H1 (cell line): Measurements from ENCODE around the gene PRPF6. TPM values are rescaled to one million over a fixed set of nuclear protein-coding genes. Genes with fewer than 3 reads are reported as not detected.

Source experiments
- CTCF ChIA-PET: fragments of 300-600 bp; sonication (Branson Sonifier 250); formaldehyde crosslinking; loops from one replicate; lab custom pipeline; 2021; ENCODE audit not compliant: partially characterized antibody; lab: Charles Lee
- POLR2A ChIA-PET: fragments of 300-600 bp; sonication (Branson Sonifier 250); formaldehyde crosslinking; loops from one replicate; lab custom pipeline; 2021; ENCODE audit warnings: inconsistent platforms; ENCODE audit not compliant: partially characterized antibody; lab: Charles Lee
- DNase-seq, 2 experiments: peaks; one replicate each; pipeline versions ENCODE4 v3.0.0 to v3.0.0-alpha.2; 2010 to 2022; ENCODE audit warnings: low spot score in 2 of 2, low read depth in 1 of 2, mixed read lengths in 1 of 2
- FAIRE-seq: peaks from 2 replicates; lab custom pipeline; 2011; peaks lifted over from hg19 to GRCh38; lab: Jason Lieb, UNC
- H2AFZ ChIP-seq: 2 replicates; pipeline ENCODE4 v1.8.1; 2012; ENCODE audit warnings: low read length, inconsistent platforms
- H2AK5ac ChIP-seq: 2 replicates; pipeline ENCODE4 v1.6.1; 2013; ENCODE audit warnings: low read depth, low read length
- H2BK120ac ChIP-seq: replicated peaks from 2 replicates; pipeline ENCODE3; 2013; ENCODE audit warnings: low read depth, low read length, inconsistent platforms
- H2BK12ac ChIP-seq: 2 replicates; pipeline ENCODE4 v1.6.1; 2013; ENCODE audit warnings: low read depth, low read length
- H2BK15ac ChIP-seq: 2 replicates; pipeline ENCODE4 v1.6.1; 2013; ENCODE audit warnings: low read length
- H2BK20ac ChIP-seq: 2 replicates; pipeline ENCODE4 v1.6.1; 2013; ENCODE audit warnings: low read length
- H2BK5ac ChIP-seq: 2 replicates; pipeline ENCODE4 v1.6.1; 2013; ENCODE audit warnings: low read depth, low read length
- H3K14ac ChIP-seq: 2 replicates; pipeline ENCODE4 v1.6.1; 2013; ENCODE audit warnings: inconsistent platforms; ENCODE audit not compliant: insufficient read length
- H3K18ac ChIP-seq: 2 replicates; pipeline ENCODE4 v1.6.1; 2013; ENCODE audit warnings: low read length; ENCODE audit errors: extremely low read depth
- H3K23ac ChIP-seq: 2 replicates; pipeline ENCODE4 v1.6.1; 2013; ENCODE audit warnings: inconsistent platforms; ENCODE audit not compliant: insufficient read length
- H3K23me2 ChIP-seq: 2 replicates; pipeline ENCODE4 v1.6.1; 2013; ENCODE audit warnings: low read depth, low read length
- H3K27ac ChIP-seq: 2 replicates; pipeline ENCODE4 v1.6.1; 2011; ENCODE audit warnings: low read depth, low read length, inconsistent platforms
- H3K27me3 ChIP-seq, 4 experiments: replicated peaks in 1 of 4; 1 replicate in 1 of 4; 2 replicates in 3 of 4; pipeline versions ENCODE4 v1.6.1 to v1.8.1; 2011 to 2013; ENCODE audit warnings: low read length in 3 of 4, mild to moderate bottlenecking in 3 of 4, inconsistent platforms in 2 of 4, mixed read lengths in 2 of 4, moderate library complexity in 1 of 4; ENCODE audit not compliant: control insufficient read depth in 3 of 4, insufficient read depth in 3 of 4; ENCODE audit errors: extremely low read depth in 1 of 4
- H3K36me3 ChIP-seq, 4 experiments: 2 replicates each; pipeline versions ENCODE4 v1.6.1 to v1.8.1; 2011 to 2013; ENCODE audit warnings: mild to moderate bottlenecking in 4 of 4, low read length in 3 of 4, moderate library complexity in 2 of 4, control low read depth in 1 of 4, inconsistent platforms in 1 of 4; ENCODE audit not compliant: insufficient read depth in 4 of 4, control insufficient read depth in 2 of 4
- H3K4ac ChIP-seq: replicated peaks from 2 replicates; pipeline ENCODE3; 2013; ENCODE audit warnings: low read length, low read depth, mixed read lengths, inconsistent platforms; ENCODE audit not compliant: insufficient read length
- H3K4me1 ChIP-seq, 4 experiments: replicated peaks in 1 of 4; 1 replicate in 1 of 4; 2 replicates in 3 of 4; pipeline versions ENCODE4 v1.6.1 to v1.8.1; 2011 to 2013; ENCODE audit warnings: low read length in 3 of 4, inconsistent platforms in 2 of 4, mixed read lengths in 1 of 4; ENCODE audit not compliant: insufficient read depth in 4 of 4, control insufficient read depth in 3 of 4
- H3K4me2 ChIP-seq, 2 experiments: 2 replicates each; pipeline versions ENCODE4 v1.6.1 to v1.8.1; 2011 to 2013; ENCODE audit warnings: low read depth in 2 of 2, low read length in 2 of 2, control low read depth in 1 of 2, inconsistent platforms in 1 of 2, mild to moderate bottlenecking in 1 of 2; ENCODE audit not compliant: insufficient read depth in 1 of 2
- H3K4me3 ChIP-seq, 4 experiments: fragments of 200-600, 300-600 bp in 1 of 4; sonication (generic), shearing (Covaris generic), sonication (Bioruptor Twin) in 1 of 4; 2 replicates each; pipeline versions ENCODE4 v1.5.1 to v1.8.1; 2011 to 2016; ENCODE audit warnings: low read length in 4 of 4, low read depth in 3 of 4, control low read depth in 2 of 4, inconsistent platforms in 2 of 4, mild to moderate bottlenecking in 2 of 4, mixed read lengths in 1 of 4, moderate library complexity in 1 of 4; ENCODE audit not compliant: insufficient read depth in 2 of 4; ENCODE audit errors: extremely low read depth in 1 of 4
- H3K56ac ChIP-seq: replicated peaks from 2 replicates; pipeline ENCODE3; 2013; ENCODE audit warnings: low read depth, mild to moderate bottlenecking, mixed read lengths, low read length, inconsistent platforms; ENCODE audit not compliant: insufficient read length
- H3K79me1 ChIP-seq: 2 replicates; pipeline ENCODE4 v1.6.1; 2013; ENCODE audit warnings: low read depth, low read length, control low read depth
- H3K79me2 ChIP-seq, 2 experiments: 2 replicates each; pipeline versions ENCODE4 v1.6.1 to v1.8.1; 2012 to 2013; ENCODE audit warnings: low read length in 2 of 2, mild to moderate bottlenecking in 2 of 2, inconsistent platforms in 1 of 2; ENCODE audit not compliant: insufficient read depth in 2 of 2, control insufficient read depth in 1 of 2
- H3K9ac ChIP-seq, 4 experiments: replicated peaks in 1 of 4; 1 replicate in 1 of 4; 2 replicates in 3 of 4; pipeline versions ENCODE4 v1.6.1 to v1.8.1; 2011 to 2013; ENCODE audit warnings: low read depth in 3 of 4, low read length in 3 of 4, control low read depth in 2 of 4, mild to moderate bottlenecking in 2 of 4, moderate library complexity in 2 of 4, inconsistent platforms in 1 of 4; ENCODE audit errors: extremely low read depth in 1 of 4
- H3K9me3 ChIP-seq, 2 experiments: 2 replicates each; pipeline versions ENCODE4 v1.6.1 to v1.8.1; 2012 to 2013; ENCODE audit warnings: mild to moderate bottlenecking in 2 of 2, moderate library complexity in 2 of 2, control low read depth in 1 of 2, inconsistent platforms in 1 of 2, low read depth in 1 of 2, low read length in 1 of 2, mixed read lengths in 1 of 2; ENCODE audit not compliant: insufficient read depth in 2 of 2
- H4K20me1 ChIP-seq, 2 experiments: replicated peaks in 1 of 2; 2 replicates each; pipeline versions ENCODE3 to v1.8.1; 2011 to 2013; ENCODE audit warnings: inconsistent platforms in 2 of 2, low read length in 2 of 2, mild to moderate bottlenecking in 1 of 2; ENCODE audit not compliant: insufficient read depth in 2 of 2, control insufficient read depth in 1 of 2
- H4K5ac ChIP-seq: 2 replicates; pipeline ENCODE4 v1.6.1; 2013; ENCODE audit warnings: low read length, low read depth, mixed read lengths, inconsistent platforms; ENCODE audit not compliant: insufficient read length
- H4K8ac ChIP-seq: 2 replicates; pipeline ENCODE4 v1.8.0; 2013; ENCODE audit warnings: mild to moderate bottlenecking, moderate library complexity, low read length, inconsistent platforms; ENCODE audit not compliant: insufficient read depth; ENCODE audit errors: extremely low read depth
- H4K91ac ChIP-seq: replicated peaks from 2 replicates; pipeline ENCODE3; 2013; ENCODE audit warnings: low read length, mixed read lengths, inconsistent platforms; ENCODE audit not compliant: insufficient read length
- BACH1 ChIP-seq: IDR thresholded peaks from 2 replicates; pipeline ENCODE4 v1.6.1; 2012; ENCODE audit warnings: low read length, improper control_type of control experiment
- CTCF ChIP-seq, 3 experiments: IDR thresholded peaks; 1 replicate in 2 of 3; 2 replicates in 1 of 3; pipeline versions ENCODE4 v1.5.1 to v1.6.1; 2011; ENCODE audit warnings: low read length in 3 of 3, mild to moderate bottlenecking in 3 of 3, inconsistent platforms in 2 of 3, low read depth in 1 of 3, moderate library complexity in 1 of 3; ENCODE audit not compliant: insufficient read depth in 1 of 3; ENCODE audit errors: control extremely low read depth in 1 of 3
- EP300 ChIP-seq, 2 experiments: IDR thresholded peaks; 1 replicate in 1 of 2; 2 replicates in 1 of 2; pipeline ENCODE4 v1.6.1; 2011 to 2012; ENCODE audit warnings: low read depth in 2 of 2, low read length in 2 of 2, mild to moderate bottlenecking in 2 of 2, borderline replicate concordance in 1 of 2, inconsistent platforms in 1 of 2, moderate library complexity in 1 of 2
- HDAC2 ChIP-seq, 2 experiments: fragments of 300-600 bp in 1 of 2; sonication (generic) in 1 of 2; IDR thresholded peaks; 2 replicates each; pipeline ENCODE4 v1.6.1; 2011 to 2012; ENCODE audit warnings: low read depth in 2 of 2, low read length in 2 of 2, mild to moderate bottlenecking in 2 of 2, moderate library complexity in 2 of 2, borderline replicate concordance in 1 of 2, inconsistent platforms in 1 of 2
- HDAC6 ChIP-seq: IDR thresholded peaks from one replicate; pipeline ENCODE4 v1.7.1; 2012; ENCODE audit warnings: low read depth, mild to moderate bottlenecking, inconsistent platforms, low read length, moderate library complexity
- PHF8 ChIP-seq: fragments of 200-600 bp; sonication (generic); conservative IDR thresholded peaks from 2 replicates; pipeline ENCODE4 v1.7.1; 2012; ENCODE audit warnings: low read depth, mild to moderate bottlenecking, inconsistent platforms, low read length, moderate library complexity
- RAD21 ChIP-seq, 2 experiments: IDR thresholded peaks in 1 of 2; conservative IDR thresholded peaks in 1 of 2; 2 replicates each; pipeline ENCODE4 v1.6.1; 2011; ENCODE audit warnings: low read depth in 2 of 2, low read length in 2 of 2, improper control_type of control experiment in 1 of 2, inconsistent platforms in 1 of 2, mild to moderate bottlenecking in 1 of 2, moderate library complexity in 1 of 2
- SIRT6 ChIP-seq: IDR thresholded peaks from one replicate; pipeline ENCODE4 v1.7.1; 2012; ENCODE audit warnings: low read length, inconsistent platforms
- SUZ12 ChIP-seq: fragments of 200-600 bp; sonication (generic); IDR thresholded peaks from 2 replicates; pipeline ENCODE4 v1.6.1; 2012; ENCODE audit warnings: mild to moderate bottlenecking, inconsistent platforms, low read length, moderate library complexity, mixed read lengths
- WGBS, 2 experiments: shearing (Covaris generic) in 1 of 2; methylation state at CpG; one replicate each; pipeline versions ENCODE4 v1.1.6 to v1.1.7; 2013 to 2015; ENCODE audit warnings: low lambda C conversion rate in 2 of 2, mixed read lengths in 2 of 2, inconsistent platforms in 1 of 2, low coverage in 1 of 2, missing lambda C conversion rate in 1 of 2; ENCODE audit not compliant: insufficient replicate concordance in 2 of 2, insufficient coverage in 1 of 2, insufficient read length in 1 of 2; ENCODE audit errors: extremely low coverage in 1 of 2, missing lambda C conversion rate in 1 of 2; 5-methylcytosine and 5-hydroxymethylcytosine counted together
- polyA plus RNA-seq, 7 experiments: library from polyadenylated mRNA; depleted of rRNA in 3 of 7; stranded (reverse) in 5 of 7; unstranded in 2 of 7; fragments of >200 nt in 5 of 7; fragments of 200-250 nt in 2 of 7; gene quantifications; 1 replicate in 5 of 7; 2 replicates in 1 of 7; 4 replicates in 1 of 7; pipeline versions ENCODE4 v1.2.1 to v1.2.3, GENCODE V29; 2011 to 2013; ENCODE audit warnings: missing spikeins in 2 of 7, mixed read lengths in 2 of 7
- total RNA-seq: library from RNA; stranded (reverse); fragmentation: NEBNext Ultra II Directional; extraction: Animal tissue kit (Norgen Biotek cat#: 25700); gene quantifications from 2 replicates; pipeline ENCODE4 v1.2.1, GENCODE V29; 2021

The PRPF6 gene
- total and polyA plus RNA-seq, 2 of the 8 experiments (the other 6 are each of a cell fraction or from before 2014, with no cell fraction given), result 27.9 to 76.9 TPM

GRCh38 chr20:64052326-64052722 is 71.4 kb downstream of the PRPF6 start:
- ChIA-PET POLR2A (interaction anchor here (1.6 to 3.7 kb wide), 3 partner anchors 10 to 16 kb away, joined by 5 to 24 read pairs (median 7); partner anchors contain the start of gene TCEA2), CTCF (interaction anchor here (0.7 to 15.0 kb wide), 9 partner anchors 9 to 100 kb away, joined by 3 to 139 read pairs (median 11); partner anchors contain the start of genes LKAAEAR1, OPRL1, PRPF6 and RGS19)
- H2BK15ac ChIP-seq, result peak overlapping the region; percentile 61; the same call in 1 of the 2 replicates
- no peak overlapping the region for H2AK5ac ChIP-seq
- H2BK120ac ChIP-seq, result no peak overlapping the region
- H3K4me3 ChIP-seq, result no peak overlapping the region
- H3K14ac ChIP-seq, result no peak overlapping the region
- no peak overlapping the region for H4K5ac ChIP-seq
- H2AFZ ChIP-seq, result no peak overlapping the region
- no peak overlapping the region for H4K91ac ChIP-seq
- no peak overlapping the region for H3K56ac ChIP-seq
- H2BK20ac ChIP-seq, result no peak overlapping the region
- H3K36me3 ChIP-seq, result peaks cover 0 to 10% (median 0%) of the 10 kb centered on the region in 4 experiments; a peak in 1 of 8 replicates
- H3K18ac ChIP-seq, result no peak overlapping the region
- H3K4me1 ChIP-seq, result peaks cover 0 to 30% (median 14%) of the 10 kb centered on the region in 4 experiments; a peak in 6 of 7 replicates
- DNase-seq (no peak), FAIRE-seq (no peak)
- no peak overlapping the region for H3K23ac ChIP-seq
- peaks cover 4% of the 10 kb centered on the region; the same call in 1 of the 2 replicates for H3K23me2 ChIP-seq
- peaks cover 31 to 47% (median 39%) of the 10 kb centered on the region in 4 experiments for H3K27me3 ChIP-seq
- WGBS, 2 experiments, result 80% methylated on average over 6 of the region's 10 CpGs; no CpG with 5 or more reads in 1 of the 2 experiments
- H3K79me2 ChIP-seq, result no peaks in the 10 kb centered on the region
- H4K8ac ChIP-seq, result peak overlapping the region; percentile 51; the same call in 1 of the 2 replicates
- no peak overlapping the region for H3K27ac ChIP-seq
- no peaks in the 10 kb centered on the region for H3K9me3 ChIP-seq
- no peak overlapping the region for H2BK5ac ChIP-seq
- peak overlapping the region; percentile 60; the same call in 1 of the 2 replicates for H2BK12ac ChIP-seq
- H3K9ac ChIP-seq, result no peak overlapping the region
- H3K79me1 ChIP-seq, result no peaks in the 10 kb centered on the region
- H3K4ac ChIP-seq, result no peak overlapping the region
- H3K4me2 ChIP-seq, result no peak overlapping the region
- no peaks in the 10 kb centered on the region for H4K20me1 ChIP-seq
- TF ChIP-seq SUZ12 (no peak), HDAC6 (no peak), HDAC2 (IDR thresholded peaks at IDR 0.05; ENCODE audit: borderline replicate concordance in 1 of 2, low read depth in 2 of 2, low read length in 2 of 2) (no peak), EP300 (IDR thresholded peaks at IDR 0.05; ENCODE audit: borderline replicate concordance in 1 of 2, low read depth in 2 of 2, low read length in 2 of 2) (no peak), BACH1 (no peak), RAD21 (IDR thresholded peaks at IDR 0.05 in 1 of 2, conservative IDR thresholded peaks at IDR 0.05 in 1 of 2; ENCODE audit: low read depth in 2 of 2, low read length in 2 of 2) (no peak), CTCF (IDR thresholded peaks at IDR 0.05; ENCODE audit: control extremely low read depth in 1 of 3, insufficient read depth in 1 of 3, low read depth in 1 of 3, low read length in 3 of 3) (no peak), PHF8 (no peak), SIRT6 (no peak)
